Gastroesophageal sphincter (tissue), 3 donors: ENCODE measurements around the gene KRTAP5-3.

Experiments
- EP300 ChIP-seq: sonication (generic); formaldehyde crosslinking; IDR thresholded peaks from one replicate; pipeline ENCODE4 v1.6.1; 2017; ENCODE audit warnings: antibody characterized with exemption, mild to moderate bottlenecking
- POLR2A ChIP-seq, 2 donors: fragments of 450-650 bp; IDR thresholded peaks; one replicate each; pipeline ENCODE4 v1.6.1; 2017; ENCODE audit warnings: antibody characterized with exemption in 2 of 2, mild to moderate bottlenecking in 2 of 2, moderate library complexity in 1 of 2
- TF ChIP-seq, protein P1 (sequence below), 4 experiments: fragments of 200-600 bp in 2 of 4; fragments of 450-650 bp in 2 of 4; sonication (generic) in 1 of 4; IDR thresholded peaks; one replicate each; pipeline ENCODE4 v1.5.1; 2017 to 2019; ENCODE audit warnings: antibody characterized with exemption in 4 of 4, mild to moderate bottlenecking in 2 of 4, moderate library complexity in 2 of 4

DNA sequence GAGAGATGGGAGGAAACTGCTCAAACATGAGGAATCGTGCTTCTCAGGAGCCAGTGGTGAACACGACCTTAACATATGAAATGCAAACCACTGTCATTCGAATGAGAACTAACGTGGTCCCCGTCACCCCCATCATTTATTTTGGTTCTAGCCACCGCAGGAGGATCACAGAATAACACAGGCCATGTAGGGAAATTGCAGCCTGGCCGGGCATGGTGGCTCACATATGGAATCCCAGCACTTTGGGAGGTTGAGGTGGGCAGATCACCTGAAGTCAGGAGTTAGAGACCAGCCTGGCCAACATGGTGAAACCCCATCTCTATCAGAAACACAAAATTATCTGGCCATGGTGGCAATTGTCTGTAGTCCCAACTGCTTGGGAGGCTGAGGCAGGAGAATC, 48.4 kb upstream of the KRTAP5-3 start:
- TF ChIP-seq, protein P1, sequence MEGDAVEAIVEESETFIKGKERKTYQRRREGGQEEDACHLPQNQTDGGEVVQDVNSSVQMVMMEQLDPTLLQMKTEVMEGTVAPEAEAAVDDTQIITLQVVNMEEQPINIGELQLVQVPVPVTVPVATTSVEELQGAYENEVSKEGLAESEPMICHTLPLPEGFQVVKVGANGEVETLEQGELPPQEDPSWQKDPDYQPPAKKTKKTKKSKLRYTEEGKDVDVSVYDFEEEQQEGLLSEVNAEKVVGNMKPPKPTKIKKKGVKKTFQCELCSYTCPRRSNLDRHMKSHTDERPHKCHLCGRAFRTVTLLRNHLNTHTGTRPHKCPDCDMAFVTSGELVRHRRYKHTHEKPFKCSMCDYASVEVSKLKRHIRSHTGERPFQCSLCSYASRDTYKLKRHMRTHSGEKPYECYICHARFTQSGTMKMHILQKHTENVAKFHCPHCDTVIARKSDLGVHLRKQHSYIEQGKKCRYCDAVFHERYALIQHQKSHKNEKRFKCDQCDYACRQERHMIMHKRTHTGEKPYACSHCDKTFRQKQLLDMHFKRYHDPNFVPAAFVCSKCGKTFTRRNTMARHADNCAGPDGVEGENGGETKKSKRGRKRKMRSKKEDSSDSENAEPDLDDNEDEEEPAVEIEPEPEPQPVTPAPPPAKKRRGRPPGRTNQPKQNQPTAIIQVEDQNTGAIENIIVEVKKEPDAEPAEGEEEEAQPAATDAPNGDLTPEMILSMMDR (IDR thresholded peaks at IDR 0.05): no peak
- TF ChIP-seq POLR2A (IDR thresholded peaks at IDR 0.05) (no peak), EP300 (no peak)
